ENCODE data around the gene TRMT1. TPM values are rescaled to one million over a fixed set of nuclear protein-coding genes. Genes with fewer than 3 reads are reported as not detected.

The TRMT1 gene
- total and polyA plus RNA-seq, 4 donors, result 14.4 to 48.2 (median 43.8) TPM

DNA sequence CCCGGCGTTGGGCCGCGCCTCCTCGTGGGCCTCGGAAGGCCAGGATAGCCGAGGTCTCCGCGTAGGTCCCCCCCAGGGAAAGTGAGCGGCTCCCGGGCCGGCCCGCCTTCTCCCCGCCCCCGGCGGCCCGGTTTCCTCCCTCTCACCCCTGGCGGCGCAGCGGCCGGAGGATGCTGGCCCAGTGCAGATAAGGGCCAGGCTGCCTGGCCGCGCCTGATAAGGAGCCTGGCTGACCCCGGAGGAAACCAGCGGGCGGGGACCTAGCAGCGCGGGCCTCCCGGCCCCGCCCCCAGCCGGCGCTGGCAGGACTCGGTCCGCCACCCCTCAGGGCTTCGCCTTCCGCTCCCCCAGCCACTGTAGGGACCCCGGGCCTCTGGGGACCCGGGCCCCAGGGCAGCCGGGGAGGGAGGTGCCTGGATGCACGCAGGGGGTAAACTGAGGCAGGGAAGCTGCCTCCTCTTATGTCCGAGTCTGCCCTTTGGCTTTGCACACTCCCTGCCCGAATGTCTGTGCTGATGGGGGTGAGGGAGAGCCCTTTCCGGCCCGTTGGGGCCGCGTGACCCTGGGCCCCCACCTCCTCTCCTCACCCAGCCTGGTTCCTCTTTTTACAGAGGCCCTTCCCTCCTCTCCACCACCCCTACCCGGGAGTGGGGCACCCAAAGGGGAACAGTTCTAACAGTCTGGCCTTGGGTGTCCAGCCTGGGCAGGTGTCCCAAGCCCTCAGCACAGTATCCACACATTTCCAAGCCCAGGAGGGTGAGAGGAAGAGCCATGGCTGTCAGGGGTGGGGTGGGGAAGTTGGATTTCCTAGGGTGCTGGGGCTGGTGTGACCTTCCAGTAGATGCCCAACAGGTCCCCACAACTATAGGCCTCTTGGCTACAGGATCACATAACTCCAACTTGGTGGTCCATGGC lies 13.6 kb downstream of the TRMT1 start, which contains the start of gene LYL1:
LYL1 (minus strand) TSS at position 193 of the 915 bp plus-strand sequence. CDS start 1,687 bp downstream, outside the sequence.
- TF ChIP-seq, protein P1, sequence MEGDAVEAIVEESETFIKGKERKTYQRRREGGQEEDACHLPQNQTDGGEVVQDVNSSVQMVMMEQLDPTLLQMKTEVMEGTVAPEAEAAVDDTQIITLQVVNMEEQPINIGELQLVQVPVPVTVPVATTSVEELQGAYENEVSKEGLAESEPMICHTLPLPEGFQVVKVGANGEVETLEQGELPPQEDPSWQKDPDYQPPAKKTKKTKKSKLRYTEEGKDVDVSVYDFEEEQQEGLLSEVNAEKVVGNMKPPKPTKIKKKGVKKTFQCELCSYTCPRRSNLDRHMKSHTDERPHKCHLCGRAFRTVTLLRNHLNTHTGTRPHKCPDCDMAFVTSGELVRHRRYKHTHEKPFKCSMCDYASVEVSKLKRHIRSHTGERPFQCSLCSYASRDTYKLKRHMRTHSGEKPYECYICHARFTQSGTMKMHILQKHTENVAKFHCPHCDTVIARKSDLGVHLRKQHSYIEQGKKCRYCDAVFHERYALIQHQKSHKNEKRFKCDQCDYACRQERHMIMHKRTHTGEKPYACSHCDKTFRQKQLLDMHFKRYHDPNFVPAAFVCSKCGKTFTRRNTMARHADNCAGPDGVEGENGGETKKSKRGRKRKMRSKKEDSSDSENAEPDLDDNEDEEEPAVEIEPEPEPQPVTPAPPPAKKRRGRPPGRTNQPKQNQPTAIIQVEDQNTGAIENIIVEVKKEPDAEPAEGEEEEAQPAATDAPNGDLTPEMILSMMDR (IDR thresholded peaks at IDR 0.05; ENCODE audit: control extremely low read depth, extremely low read depth), result no peak
- Histone ChIP-seq H3K27me3 (ENCODE audit: control insufficient read depth in 3 of 3, insufficient read depth in 3 of 3, low read length in 2 of 3) (no peaks in the 10 kb centered on the region), H3K9me3 (ENCODE audit: control insufficient read depth in 4 of 4, insufficient read depth in 3 of 4, low read length in 3 of 4) (no peaks in the 10 kb centered on the region), H3K4me1 (ENCODE audit: control insufficient read depth in 5 of 5, insufficient read depth in 5 of 5, low read length in 5 of 5) (peaks cover 0 to 22% (median 0%) of the 10 kb centered on the region in 5 donors), H3K4me3 (peak within 1 kb of the TSS; percentile 66), H3K27ac (ENCODE audit: low read depth in 1 of 2, low read length in 1 of 2) (peak within 1 kb of the TSS; percentile 69 to 90), H3K36me3 (ENCODE audit: control insufficient read depth in 4 of 4, insufficient read depth in 4 of 4, low read length in 4 of 4) (peaks cover 0 to 15% (median 4%) of the 10 kb centered on the region in 4 donors), H3K9ac (ENCODE audit: insufficient read depth in 1 of 2, low read length in 2 of 2) (no peak within 1 kb of the TSS)
- peak; percentile 43 for ATAC-seq (ENCODE audit: insufficient read depth, low FRiP score)
- WGBS, 2 donors, result 0 to 3% methylated on average over 37 to 47 of the region's 47 CpGs
- DNase-seq, result peak; percentile 53 to 81 (median 71)

DNA sequence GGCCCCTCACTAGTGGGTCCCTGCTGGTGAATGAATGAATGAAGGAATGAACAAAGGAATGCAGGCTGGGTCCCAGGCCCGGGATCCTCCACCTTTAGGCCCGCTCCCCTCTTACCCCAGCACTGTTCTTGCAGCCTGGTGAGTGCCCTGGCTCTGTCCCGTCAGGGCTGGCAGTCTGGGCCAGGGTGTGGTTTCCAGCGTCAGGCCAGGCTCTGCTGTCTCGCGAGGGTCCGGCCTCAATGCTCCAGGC lies 14.2 kb downstream of the TRMT1 start:
- Histone ChIP-seq H3K27me3 (ENCODE audit: control insufficient read depth in 3 of 3, insufficient read depth in 3 of 3, low read length in 2 of 3) (no peaks in the 10 kb centered on the region), H3K9me3 (ENCODE audit: control insufficient read depth in 4 of 4, insufficient read depth in 3 of 4, low read length in 3 of 4) (no peaks in the 10 kb centered on the region), H3K9ac (ENCODE audit: insufficient read depth in 1 of 2, low read length in 2 of 2) (no peak overlapping the region), H3K4me3 (peak overlapping the region; percentile 66), H3K36me3 (ENCODE audit: control insufficient read depth in 4 of 4, insufficient read depth in 4 of 4, low read length in 4 of 4) (peaks cover 0 to 11% (median 4%) of the 10 kb centered on the region in 4 donors), H3K27ac (ENCODE audit: low read depth in 1 of 2, low read length in 1 of 2) (peak overlapping the region; percentile 51 to 90), H3K4me1 (ENCODE audit: control insufficient read depth in 5 of 5, insufficient read depth in 5 of 5, low read length in 5 of 5) (peaks cover 0 to 22% (median 2%) of the 10 kb centered on the region in 5 donors)
- no peak for ATAC-seq (ENCODE audit: insufficient read depth, low FRiP score)
- WGBS, 2 donors, result 5 to 7% methylated on average over 7 of the region's 7 CpGs
- DNase-seq, result no peak
- TF ChIP-seq, protein P1 (IDR thresholded peaks at IDR 0.05; ENCODE audit: control extremely low read depth, extremely low read depth), result no peak

DNA sequence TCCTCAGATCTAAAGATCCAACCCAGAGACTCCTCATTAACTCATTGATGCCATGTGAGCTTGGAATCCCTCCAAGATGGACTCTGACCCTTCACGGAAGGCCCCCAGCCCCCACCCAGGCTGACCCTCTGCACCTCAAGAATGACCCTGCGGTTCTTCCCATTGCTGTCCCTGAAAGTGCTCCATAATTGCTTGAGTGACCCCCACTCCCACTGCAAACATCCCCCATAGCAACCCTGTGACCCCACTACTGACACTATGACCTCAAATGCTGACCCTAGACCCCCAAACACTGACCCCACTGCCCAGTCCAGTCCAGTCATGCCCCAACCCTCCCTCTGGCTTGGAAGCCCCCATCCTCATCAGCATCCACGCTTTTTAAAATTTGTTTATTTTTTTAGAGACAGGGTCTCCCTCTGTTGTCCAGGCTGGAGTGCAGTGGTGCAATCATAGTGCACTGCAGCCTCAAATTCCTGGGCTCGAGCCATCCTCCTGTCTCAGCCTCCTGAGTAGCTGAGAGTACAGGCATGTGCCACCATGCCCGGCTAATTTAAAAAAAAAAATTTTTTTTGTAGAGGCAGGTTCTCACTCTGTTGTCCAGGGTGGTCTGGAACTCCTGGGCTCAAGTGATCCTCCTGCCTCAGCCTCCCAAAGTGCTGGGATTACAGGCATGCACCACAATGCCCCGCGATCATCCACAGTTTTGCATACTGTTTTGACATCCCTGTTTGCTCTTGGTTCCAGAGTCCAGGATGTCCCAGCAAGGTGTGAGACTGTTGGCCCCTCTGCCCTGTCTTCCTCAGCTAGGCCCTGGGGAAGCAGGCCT lies 14.7 kb downstream of the TRMT1 start:
- H3K9ac ChIP-seq (ENCODE audit: insufficient read depth in 1 of 2, low read length in 2 of 2), result no peak overlapping the region
- peak overlapping the region; percentile 66 for H3K4me3 ChIP-seq
- H3K36me3 ChIP-seq (ENCODE audit: control insufficient read depth in 4 of 4, insufficient read depth in 4 of 4, low read length in 4 of 4), result peaks cover 0 to 10% (median 4%) of the 10 kb centered on the region in 4 donors
- WGBS, 2 donors, result 21 to 50% methylated on average over 7 of the region's 7 CpGs
- TF ChIP-seq, protein P1 (IDR thresholded peaks at IDR 0.05; ENCODE audit: control extremely low read depth, extremely low read depth), result no peak
- no peaks in the 10 kb centered on the region for H3K27me3 ChIP-seq (ENCODE audit: control insufficient read depth in 3 of 3, insufficient read depth in 3 of 3, low read length in 2 of 3)
- DNase-seq (no peak), ATAC-seq (ENCODE audit: insufficient read depth, low FRiP score) (no peak)
- peak overlapping the region; percentile 51 to 90 for H3K27ac ChIP-seq (ENCODE audit: low read depth in 1 of 2, low read length in 1 of 2)
- H3K4me1 ChIP-seq (ENCODE audit: control insufficient read depth in 5 of 5, insufficient read depth in 5 of 5, low read length in 5 of 5), result peaks cover 0 to 22% (median 3%) of the 10 kb centered on the region in 5 donors
- no peaks in the 10 kb centered on the region for H3K9me3 ChIP-seq (ENCODE audit: control insufficient read depth in 4 of 4, insufficient read depth in 3 of 4, low read length in 3 of 4)
